IMR-90 (cell line): ENCODE data around the gene NT5C3A.

ENCODE experiments used
- BHLHE40 ChIP-seq: fragments of 150-350 bp; IDR thresholded peaks from 2 replicates; pipeline ENCODE4 v1.6.1; 2016; ENCODE audit warnings: mild to moderate bottlenecking, low read depth, low read length
- CEBPB ChIP-seq: IDR thresholded peaks from 2 replicates; pipeline ENCODE4 v1.6.1; 2012; ENCODE audit warnings: low read depth, low read length, improper control_type of control experiment
- CHD1 ChIP-seq: IDR thresholded peaks from 2 replicates; pipeline ENCODE4 v1.6.1; 2012; ENCODE audit warnings: low read depth, low read length, improper control_type of control experiment
- FOS ChIP-seq: fragments of 150-350 bp; IDR thresholded peaks from 2 replicates; pipeline ENCODE4 v1.6.1; 2016; ENCODE audit warnings: low read depth, low read length
- MAFK ChIP-seq: IDR thresholded peaks from 2 replicates; pipeline ENCODE4 v1.6.1; 2012; ENCODE audit warnings: low read depth, low read length, improper control_type of control experiment
- MAZ ChIP-seq: IDR thresholded peaks from 2 replicates; pipeline ENCODE4 v1.6.1; 2012; ENCODE audit warnings: low read depth, mild to moderate bottlenecking, low read length, improper control_type of control experiment, moderate library complexity, borderline replicate concordance
- MXI1 ChIP-seq: IDR thresholded peaks from 2 replicates; pipeline ENCODE4 v1.6.1; 2012; ENCODE audit warnings: low read depth, mild to moderate bottlenecking, low read length, moderate library complexity, borderline replicate concordance
- POLR2A ChIP-seq: IDR thresholded peaks from 2 replicates; pipeline ENCODE4 v1.6.1; 2012; ENCODE audit warnings: mild to moderate bottlenecking, low read depth, low read length
- RAD21 ChIP-seq: IDR thresholded peaks from 2 replicates; pipeline ENCODE4 v1.6.1; 2012; ENCODE audit warnings: low read length, improper control_type of control experiment
- RCOR1 ChIP-seq: IDR thresholded peaks from 2 replicates; pipeline ENCODE4 v1.6.1; 2012; ENCODE audit warnings: mild to moderate bottlenecking, low read length, improper control_type of control experiment; ENCODE audit not compliant: insufficient replicate concordance
- SMC3 ChIP-seq: fragments of 150-350 bp; IDR thresholded peaks from 2 replicates; pipeline ENCODE4 v1.6.1; 2016; ENCODE audit warnings: low read depth, mild to moderate bottlenecking, antibody characterized with exemption, low read length, moderate library complexity
- TF ChIP-seq, protein P1 (sequence below): conservative IDR thresholded peaks from 2 replicates; pipeline ENCODE4 v1.5.1; 2012; ENCODE audit warnings: mild to moderate bottlenecking, low read depth, low read length, improper control_type of control experiment
- TF ChIP-seq, protein P2 (sequence below): fragments of 150-350 bp; IDR thresholded peaks from 2 replicates; pipeline ENCODE4 v1.6.1; 2016; ENCODE audit warnings: low read depth, mild to moderate bottlenecking, low read length, moderate library complexity, borderline replicate concordance
- TF ChIP-seq, protein P3 (sequence below): fragments of 150-350 bp; IDR thresholded peaks from 2 replicates; pipeline ENCODE4 v1.6.1; 2017; ENCODE audit warnings: mild to moderate bottlenecking, antibody characterized with exemption, low read length, low read depth

DNA sequence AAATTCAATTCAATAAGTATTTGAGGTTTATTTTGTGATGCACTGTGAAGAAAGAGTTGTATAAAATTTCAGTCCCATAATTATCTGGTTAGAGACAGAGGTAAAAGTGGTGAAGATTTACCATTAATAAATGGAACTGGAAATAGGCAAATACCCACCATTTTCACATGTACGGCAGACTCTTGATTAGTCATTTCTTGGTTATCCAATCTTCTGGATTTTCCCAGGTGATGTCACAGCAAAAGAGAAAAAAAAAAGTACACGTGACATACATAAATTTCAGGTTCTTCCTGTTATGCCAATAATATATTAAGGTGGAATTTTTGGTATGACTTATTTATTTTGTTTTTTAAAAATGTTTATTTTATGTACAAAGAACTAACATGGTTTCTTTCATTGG lies 26.8 kb downstream of the NT5C3A start:
- TF ChIP-seq, protein P1, sequence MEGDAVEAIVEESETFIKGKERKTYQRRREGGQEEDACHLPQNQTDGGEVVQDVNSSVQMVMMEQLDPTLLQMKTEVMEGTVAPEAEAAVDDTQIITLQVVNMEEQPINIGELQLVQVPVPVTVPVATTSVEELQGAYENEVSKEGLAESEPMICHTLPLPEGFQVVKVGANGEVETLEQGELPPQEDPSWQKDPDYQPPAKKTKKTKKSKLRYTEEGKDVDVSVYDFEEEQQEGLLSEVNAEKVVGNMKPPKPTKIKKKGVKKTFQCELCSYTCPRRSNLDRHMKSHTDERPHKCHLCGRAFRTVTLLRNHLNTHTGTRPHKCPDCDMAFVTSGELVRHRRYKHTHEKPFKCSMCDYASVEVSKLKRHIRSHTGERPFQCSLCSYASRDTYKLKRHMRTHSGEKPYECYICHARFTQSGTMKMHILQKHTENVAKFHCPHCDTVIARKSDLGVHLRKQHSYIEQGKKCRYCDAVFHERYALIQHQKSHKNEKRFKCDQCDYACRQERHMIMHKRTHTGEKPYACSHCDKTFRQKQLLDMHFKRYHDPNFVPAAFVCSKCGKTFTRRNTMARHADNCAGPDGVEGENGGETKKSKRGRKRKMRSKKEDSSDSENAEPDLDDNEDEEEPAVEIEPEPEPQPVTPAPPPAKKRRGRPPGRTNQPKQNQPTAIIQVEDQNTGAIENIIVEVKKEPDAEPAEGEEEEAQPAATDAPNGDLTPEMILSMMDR = no peak
- no peak for TF ChIP-seq FOS
- TF ChIP-seq RCOR1 = no peak
- no peak for TF ChIP-seq POLR2A
- TF ChIP-seq BHLHE40 = no peak
- TF ChIP-seq, protein P2, sequence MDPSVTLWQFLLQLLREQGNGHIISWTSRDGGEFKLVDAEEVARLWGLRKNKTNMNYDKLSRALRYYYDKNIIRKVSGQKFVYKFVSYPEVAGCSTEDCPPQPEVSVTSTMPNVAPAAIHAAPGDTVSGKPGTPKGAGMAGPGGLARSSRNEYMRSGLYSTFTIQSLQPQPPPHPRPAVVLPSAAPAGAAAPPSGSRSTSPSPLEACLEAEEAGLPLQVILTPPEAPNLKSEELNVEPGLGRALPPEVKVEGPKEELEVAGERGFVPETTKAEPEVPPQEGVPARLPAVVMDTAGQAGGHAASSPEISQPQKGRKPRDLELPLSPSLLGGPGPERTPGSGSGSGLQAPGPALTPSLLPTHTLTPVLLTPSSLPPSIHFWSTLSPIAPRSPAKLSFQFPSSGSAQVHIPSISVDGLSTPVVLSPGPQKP = no peak
- TF ChIP-seq RAD21 = no peak
- TF ChIP-seq CEBPB = no peak
- TF ChIP-seq MAZ = no peak
- TF ChIP-seq MXI1 = no peak
- TF ChIP-seq MAFK = no peak
- TF ChIP-seq, protein P3, sequence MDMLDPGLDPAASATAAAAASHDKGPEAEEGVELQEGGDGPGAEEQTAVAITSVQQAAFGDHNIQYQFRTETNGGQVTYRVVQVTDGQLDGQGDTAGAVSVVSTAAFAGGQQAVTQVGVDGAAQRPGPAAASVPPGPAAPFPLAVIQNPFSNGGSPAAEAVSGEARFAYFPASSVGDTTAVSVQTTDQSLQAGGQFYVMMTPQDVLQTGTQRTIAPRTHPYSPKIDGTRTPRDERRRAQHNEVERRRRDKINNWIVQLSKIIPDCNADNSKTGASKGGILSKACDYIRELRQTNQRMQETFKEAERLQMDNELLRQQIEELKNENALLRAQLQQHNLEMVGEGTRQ = no peak
- TF ChIP-seq SMC3 = no peak
- no peak for TF ChIP-seq CHD1
